GM21390 (cell line): ENCODE results near the gene ISOC2.
"Not testable (repeated sequence)": the region's sequence is repeated elsewhere in the genome, so short reads cannot be mapped to it uniquely, and the experiment has no call there.

ENCODE experiments used
- ATAC-seq: cut with Tn5 transposase; IDR thresholded peaks from one replicate; pipeline ENCODE4 v1.9.1; 2021; ENCODE audit not compliant: unreplicated experiment

Gene ISOC2

DNA sequence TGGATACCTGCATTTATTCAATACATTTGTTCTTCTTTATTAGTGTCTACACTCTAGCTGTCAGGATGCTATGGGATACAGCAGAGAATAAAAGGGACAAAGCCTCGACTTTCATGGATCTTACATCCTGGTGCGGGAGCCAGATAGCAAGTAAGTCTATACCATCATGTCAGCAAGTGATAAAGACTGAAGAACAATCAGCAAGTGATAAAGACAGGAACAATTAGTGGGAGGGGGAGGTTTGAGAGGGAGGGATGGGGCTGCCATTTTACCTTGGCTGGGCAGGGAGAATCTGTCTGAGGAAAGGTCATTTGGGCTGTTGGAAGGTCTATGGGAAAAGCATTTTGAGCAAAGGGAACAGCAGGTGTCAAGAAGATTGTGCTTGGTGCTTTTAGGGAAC is 51.3 kb downstream of the ISOC2 start:
- ATAC-seq, result no peak

DNA sequence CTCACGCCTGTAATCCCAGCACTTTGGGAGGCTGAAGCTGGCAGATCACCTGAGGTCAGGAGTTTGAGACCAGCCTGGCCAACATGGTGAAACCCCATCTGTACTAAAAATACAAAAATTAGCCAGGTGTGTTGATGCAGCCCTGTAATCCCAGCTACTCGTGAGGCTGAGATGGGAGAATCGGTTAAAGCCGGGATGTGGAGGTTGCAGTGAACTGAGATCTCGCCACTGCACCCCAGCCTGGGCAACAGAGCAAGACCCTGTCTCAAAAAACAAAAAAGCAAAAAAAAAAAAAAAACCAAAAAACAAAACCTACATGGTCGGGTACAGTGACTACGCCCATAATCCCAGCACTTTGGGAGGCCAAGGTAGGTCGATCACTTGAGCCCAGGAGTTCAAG is 52.3 kb downstream of the ISOC2 start:
- not testable (repeated sequence) for ATAC-seq

DNA sequence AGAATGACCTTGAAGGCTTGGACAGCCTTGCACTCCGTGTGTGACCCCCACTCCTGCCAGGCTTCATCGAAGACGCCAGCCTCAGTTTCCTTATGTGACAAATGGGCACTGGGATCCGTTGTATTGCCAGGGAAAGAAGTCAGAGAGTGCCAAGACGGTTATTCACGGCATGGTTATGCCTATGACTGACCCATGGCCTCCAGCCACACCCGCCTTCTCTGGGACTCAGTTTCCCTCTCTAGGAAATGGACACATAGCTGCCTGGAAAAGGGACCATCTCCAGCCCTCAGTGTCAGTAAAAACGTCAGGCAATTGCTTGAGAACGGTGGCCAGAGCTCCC is 52.9 kb downstream of the ISOC2 start:
- ATAC-seq, result no peak

DNA sequence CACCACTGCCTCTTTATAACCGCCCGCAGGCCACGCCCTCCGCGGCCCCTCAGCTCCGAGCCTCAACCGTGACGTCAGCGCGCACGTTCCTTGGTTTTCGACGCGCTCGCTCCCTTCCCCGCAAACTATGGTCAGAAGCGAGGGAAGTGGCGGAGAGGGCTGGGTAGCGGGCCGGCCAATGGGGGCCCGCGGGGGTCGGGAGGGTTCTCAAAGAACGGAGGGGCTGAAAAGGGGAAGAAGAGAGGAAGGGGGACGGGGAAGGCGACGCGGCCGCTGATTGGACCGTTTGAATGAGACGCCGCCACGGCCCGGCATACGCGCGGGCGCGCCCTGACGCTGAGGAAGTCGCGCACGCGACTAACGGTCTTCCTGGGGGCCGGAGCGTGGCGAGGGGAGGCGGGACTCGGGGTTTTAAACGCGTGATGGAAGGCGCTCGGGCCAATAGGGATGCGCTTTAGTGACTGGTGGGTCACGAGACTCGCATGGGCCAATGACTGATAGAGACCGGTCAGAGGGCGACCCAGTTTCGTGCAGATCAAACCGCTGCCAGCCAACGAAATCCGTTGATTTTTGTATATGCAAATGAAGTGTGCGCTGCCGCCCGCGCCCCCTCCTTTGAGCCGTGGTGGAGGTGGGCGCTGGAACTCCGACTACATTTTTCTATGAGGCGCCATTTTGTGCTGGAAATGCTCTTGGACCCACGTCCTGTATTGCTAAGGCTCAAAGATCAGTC is 53.5 kb downstream of the ISOC2 start:
- peak; percentile 80 for ATAC-seq

DNA sequence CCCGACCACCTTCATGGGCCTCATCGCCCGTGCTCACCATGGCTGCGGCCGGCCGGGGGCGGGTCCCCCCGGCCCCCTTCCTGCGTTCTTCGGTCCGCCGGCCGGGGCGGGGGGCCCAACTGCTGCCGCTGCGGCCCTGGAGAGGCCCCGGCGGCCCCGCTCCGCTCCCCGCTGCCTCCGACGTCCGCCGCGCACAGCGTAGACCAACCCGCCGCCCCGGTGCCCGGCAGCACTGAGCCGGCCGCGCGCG is 54.0 kb downstream of the ISOC2 start, which contains the start of gene UBE2S:
Gene UBE2S (minus strand): TSS at position 239 of the 250 bp plus-strand sequence. CDS start 199 bp downstream, at position 40.
- peak; percentile 17 for ATAC-seq

DNA sequence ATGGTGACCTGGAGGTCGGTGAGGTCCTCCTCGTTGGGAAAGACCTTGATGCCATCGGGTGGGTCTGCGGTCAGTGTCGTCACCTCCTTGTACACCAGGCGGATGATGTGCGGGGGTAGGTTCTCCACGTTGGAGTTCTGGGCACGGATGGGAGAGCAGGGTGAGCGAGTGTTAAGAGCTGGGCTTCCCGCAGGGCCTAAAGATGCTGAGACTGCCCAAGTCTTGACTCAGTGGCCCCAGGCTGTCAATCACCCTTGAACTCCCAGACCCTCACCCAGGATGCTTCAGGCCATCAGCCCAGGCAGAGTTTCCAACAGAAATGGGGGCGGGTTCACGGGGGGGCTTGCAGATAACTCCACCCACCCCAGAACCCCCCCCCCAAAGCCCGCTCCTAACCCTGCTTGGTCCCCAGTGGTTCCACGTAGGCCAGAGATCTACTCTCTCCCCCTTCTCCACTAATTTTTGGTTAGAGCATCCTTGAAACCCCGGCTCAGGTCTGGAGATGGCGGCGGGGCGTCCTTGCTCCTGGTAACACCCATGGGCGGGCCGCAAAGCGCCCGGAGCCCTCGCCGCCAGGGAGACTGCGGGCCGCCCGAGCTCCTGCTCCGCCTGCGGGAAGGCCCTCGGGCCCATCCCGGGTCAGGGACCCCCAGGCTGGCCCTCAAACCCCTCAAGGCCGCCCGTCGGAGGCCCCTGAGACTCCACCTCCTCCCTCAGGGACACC is 54.5 kb downstream of the ISOC2 start:
- no peak for ATAC-seq

DNA sequence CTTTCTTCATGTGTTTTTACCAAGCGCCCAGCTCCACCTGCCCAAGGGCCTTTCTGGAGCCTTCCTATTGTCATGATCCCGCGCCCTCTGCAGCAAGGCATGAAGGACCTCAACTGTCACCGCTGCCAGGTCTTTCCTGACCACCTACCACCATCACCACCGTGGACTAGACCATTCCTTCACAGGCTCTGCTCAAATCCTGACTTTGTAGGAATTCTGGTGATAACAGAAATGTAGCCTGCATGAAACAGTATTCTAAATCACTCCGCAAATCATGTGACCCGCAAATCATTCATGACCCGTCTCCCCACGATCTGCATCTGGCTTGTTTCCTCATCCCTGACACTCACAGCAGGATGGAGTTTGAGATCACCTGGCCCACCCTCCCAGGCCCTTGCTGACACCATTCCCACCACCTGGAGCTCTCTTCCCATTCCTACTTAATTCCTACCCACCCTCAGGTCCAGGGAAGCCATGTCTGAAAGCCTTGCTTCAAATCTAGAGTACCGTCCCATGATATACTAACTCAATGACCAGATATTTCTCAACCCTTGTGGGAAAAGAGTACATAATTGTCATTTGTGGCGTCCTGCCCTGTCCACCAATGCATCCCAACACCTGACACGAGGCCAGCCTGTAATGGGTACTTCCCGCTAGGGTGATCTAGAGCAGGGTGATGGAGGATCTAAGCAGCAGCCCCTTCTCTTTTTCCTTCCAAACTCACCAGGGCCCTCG is 55.2 kb downstream of the ISOC2 start:
- ATAC-seq, result no peak

DNA sequence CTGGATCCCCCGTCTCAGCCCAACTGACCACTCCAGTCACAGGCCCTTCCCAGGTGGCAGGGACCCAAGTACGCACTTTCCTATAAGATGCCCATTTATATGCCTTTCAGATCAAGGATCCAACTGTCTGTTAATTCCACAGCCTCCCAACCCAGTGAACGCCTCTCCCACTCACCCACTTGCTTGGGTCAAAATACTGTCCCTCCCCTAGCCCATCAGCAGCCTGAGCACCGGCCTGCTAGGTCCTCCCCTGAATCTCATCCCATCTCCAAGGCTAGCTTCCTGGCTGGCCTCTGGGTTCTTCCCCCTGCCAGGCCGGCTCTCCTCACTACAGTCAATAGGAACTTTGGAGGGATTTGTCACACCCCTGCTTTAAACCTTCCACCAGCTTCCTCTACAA is 55.8 kb downstream of the ISOC2 start:
- no peak for ATAC-seq
